HG02623 (cell line): Measurements from ENCODE around the gene SEPTIN10.

ENCODE experiments used
- ATAC-seq: cut with Tn5 transposase; IDR thresholded peaks from one replicate; pipeline ENCODE4 v1.9.1; 2021; ENCODE audit warnings: moderate library complexity; ENCODE audit not compliant: unreplicated experiment

The SEPTIN10 gene

GRCh38 chr2:109501461-109501860 lies 112.3 kb downstream of the SEPTIN10 start:
- ATAC-seq = no peak

DNA sequence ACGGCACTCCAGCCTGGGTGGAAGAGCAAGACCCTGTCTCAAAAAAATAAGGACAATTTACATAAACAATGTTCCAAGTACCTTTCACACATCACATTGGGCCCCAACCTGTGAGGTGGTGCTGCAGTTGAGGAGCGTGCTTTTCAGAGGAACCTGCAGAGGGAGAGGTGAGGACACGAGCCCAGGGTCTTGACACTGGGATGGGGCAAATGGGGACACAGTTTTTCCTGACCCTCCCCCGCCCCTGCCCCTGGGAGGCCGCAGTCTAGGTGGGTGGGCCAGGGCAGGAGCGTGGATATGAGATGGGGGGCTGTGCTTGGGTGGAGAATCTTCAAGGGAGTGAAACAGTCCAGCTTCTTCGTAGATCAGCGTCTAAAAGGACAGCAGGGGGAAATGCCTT lies 112.9 kb downstream of the SEPTIN10 start:
- ATAC-seq = no peak

DNA sequence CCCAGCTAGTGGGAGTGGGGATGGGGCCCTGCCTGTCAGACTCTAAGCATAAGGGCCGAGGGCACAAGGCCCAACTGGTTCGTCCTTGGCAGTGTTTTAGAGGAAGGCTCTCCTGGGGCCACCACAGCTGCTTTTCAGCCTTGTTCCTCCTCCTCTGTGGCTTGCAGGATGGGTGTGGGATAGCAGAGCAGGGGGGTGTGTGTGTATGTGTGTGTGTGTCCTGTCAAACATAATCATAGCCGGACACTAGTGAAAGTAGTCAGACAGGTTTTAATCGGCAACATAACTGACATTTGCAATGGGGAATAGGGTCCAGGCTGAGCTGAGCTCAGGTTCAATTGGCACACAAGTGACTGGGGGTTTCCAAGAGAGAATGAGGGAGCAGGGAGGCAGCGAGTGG lies 114.2 kb downstream of the SEPTIN10 start:
- no peak for ATAC-seq

DNA sequence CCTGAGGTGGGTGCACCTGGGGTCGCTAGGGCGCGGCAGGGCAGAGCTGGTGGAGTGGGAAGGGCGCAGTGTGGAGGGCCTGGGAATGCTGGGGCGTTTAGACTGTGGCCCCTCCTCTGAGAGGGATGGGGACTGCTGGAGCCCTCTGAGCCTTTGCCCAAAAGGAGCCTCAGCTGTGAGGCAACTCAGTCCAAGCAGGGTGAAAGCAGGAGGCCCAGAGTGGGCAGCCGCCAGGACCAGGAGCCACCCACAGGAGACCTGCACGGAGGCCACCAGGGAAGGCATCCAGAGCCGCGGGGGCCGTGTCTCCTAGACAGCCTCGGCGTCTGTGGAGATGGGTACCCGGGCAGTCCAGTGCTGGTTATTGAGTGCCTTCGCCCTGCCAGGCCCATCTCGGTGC lies 114.9 kb downstream of the SEPTIN10 start:
- no peak for ATAC-seq

DNA sequence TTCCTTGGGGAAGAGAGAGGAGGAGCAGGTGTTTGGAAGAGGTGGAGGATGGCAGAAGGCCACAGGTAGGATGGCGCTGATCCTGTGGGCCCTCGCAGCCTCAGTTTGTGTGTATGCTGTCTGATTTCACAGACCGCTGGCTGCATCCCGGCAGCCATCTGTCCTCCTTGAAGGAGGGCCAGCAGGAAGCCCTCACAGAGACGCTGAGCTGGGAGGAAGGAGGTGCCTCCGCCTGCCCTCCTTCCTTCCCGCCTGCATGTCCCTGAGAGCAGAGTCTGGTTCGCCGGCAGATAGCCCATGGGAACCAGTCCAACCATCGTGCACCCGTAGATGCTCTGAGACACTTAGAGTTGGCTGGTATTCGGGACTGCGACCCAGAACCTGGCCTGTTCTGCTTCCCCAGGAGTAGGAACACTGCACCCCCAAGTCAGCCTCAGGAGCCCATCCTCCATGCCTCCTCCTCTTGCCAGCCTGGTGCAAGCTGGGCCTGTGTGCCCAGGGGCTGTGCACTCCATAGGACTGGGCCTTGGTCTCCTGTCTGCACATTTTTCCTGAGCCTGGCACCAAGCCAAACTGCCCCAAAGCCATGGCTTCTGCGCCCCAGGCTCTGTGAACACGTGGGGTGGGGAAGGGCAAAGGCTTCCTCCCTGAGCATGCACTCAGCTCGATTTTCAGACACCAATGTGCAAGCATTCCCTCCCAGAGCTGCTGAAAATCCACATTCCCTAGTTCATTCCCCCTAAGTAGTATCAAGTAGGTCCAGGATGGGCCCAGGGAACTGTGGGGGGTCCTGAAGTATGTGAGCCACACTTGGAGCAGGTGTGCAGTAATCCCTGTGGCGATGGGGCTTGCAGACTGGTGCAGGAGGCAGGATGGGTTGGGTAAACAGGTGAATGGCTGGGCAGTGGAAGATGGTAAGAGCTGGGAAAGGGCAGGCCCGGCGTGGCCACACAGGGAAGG lies 115.6 kb downstream of the SEPTIN10 start:
- no peak for ATAC-seq

GRCh38 chr2:109497463-109497862 lies 116.3 kb downstream of the SEPTIN10 start:
- no peak for ATAC-seq

- no peak for ATAC-seq
These were observed 119.4 kb downstream of the SEPTIN10 start for GRCh38 chr2:109494351-109494750.

- no peak for ATAC-seq
These were observed 120.4 kb downstream of the SEPTIN10 start for GRCh38 chr2:109493176-109493935.
